Measurements from ENCODE around the gene TANC1.

TANC1 gene

GRCh38 chr2:159148901-159149300 lies 180.5 kb downstream of the TANC1 start:
- no peak overlapping the region for H3K23ac ChIP-seq (ENCODE audit: low read length)
- H3K79me1 ChIP-seq (ENCODE audit: low read length): peaks cover 2% of the 10 kb centered on the region
- H2BK120ac ChIP-seq (ENCODE audit: insufficient read depth, low read length, poor library complexity): no peak overlapping the region
- H3K18ac ChIP-seq (ENCODE audit: low read length): no peak overlapping the region
- no peak overlapping the region for H2AK5ac ChIP-seq (ENCODE audit: low read length)
- no peak overlapping the region for H4K91ac ChIP-seq (ENCODE audit: low read depth, low read length)
- H2AFZ ChIP-seq (ENCODE audit: insufficient read depth, low read length, poor library complexity): no peak overlapping the region
- no peak overlapping the region for H3K4me2 ChIP-seq (ENCODE audit: low read length)
- no peak overlapping the region for H3K14ac ChIP-seq (ENCODE audit: low read length)
- no peaks in the 10 kb centered on the region for H3K9me3 ChIP-seq (ENCODE audit: insufficient read depth, low read depth, low read length)
- H3K9ac ChIP-seq (ENCODE audit: low read length): no peak overlapping the region
- H3K27ac ChIP-seq (ENCODE audit: low read depth, low read length): no peak overlapping the region
- peaks cover 1% of the 10 kb centered on the region for H3K79me2 ChIP-seq (ENCODE audit: control insufficient read depth, insufficient read depth, low read length, poor library complexity)
- no peak for DNase-seq
- H2BK5ac ChIP-seq (ENCODE audit: low read depth, low read length, poor library complexity): no peak overlapping the region
- H3K36me3 ChIP-seq (ENCODE audit: control insufficient read depth in 1 of 2, insufficient read depth in 2 of 2, low read length in 2 of 2): peaks cover 6 to 12% of the 10 kb centered on the region in 2 experiments
- H3K4me1 ChIP-seq (ENCODE audit: control insufficient read depth in 1 of 2, insufficient read depth in 2 of 2, low read length in 2 of 2): peaks cover 14 to 25% of the 10 kb centered on the region in 2 experiments
- no peak overlapping the region for H3K4me3 ChIP-seq (ENCODE audit: low read depth, low read length)
- no CpG with 5 or more reads among the region's 8 CpGs for WGBS (ENCODE audit: extremely low coverage, insufficient coverage, insufficient read length)
- H3K4ac ChIP-seq (ENCODE audit: low read depth, low read length): no peak overlapping the region
- no peak overlapping the region for H4K12ac ChIP-seq (ENCODE audit: low read depth, low read length)
- no peaks in the 10 kb centered on the region for H3K27me3 ChIP-seq (ENCODE audit: insufficient read depth, low read length)
- H4K8ac ChIP-seq (ENCODE audit: low read depth, low read length): no peak overlapping the region
- no peak overlapping the region for H2BK12ac ChIP-seq (ENCODE audit: low read length)

- Histone ChIP-seq H3K27ac (ENCODE audit: low read depth, low read length) (no peak overlapping the region), H3K23ac (ENCODE audit: low read length) (no peak overlapping the region), H3K36me3 (ENCODE audit: control insufficient read depth in 1 of 2, insufficient read depth in 2 of 2, low read length in 2 of 2) (peaks cover 6 to 12% of the 10 kb centered on the region in 2 experiments), H3K4me2 (ENCODE audit: low read length) (no peak overlapping the region), H2BK5ac (ENCODE audit: low read depth, low read length, poor library complexity) (no peak overlapping the region), H2AFZ (ENCODE audit: insufficient read depth, low read length, poor library complexity) (no peak overlapping the region), H4K8ac (ENCODE audit: low read depth, low read length) (no peak overlapping the region), H3K4me3 (ENCODE audit: low read depth, low read length) (no peak overlapping the region), H3K27me3 (ENCODE audit: insufficient read depth, low read length) (no peaks in the 10 kb centered on the region), H3K9me3 (ENCODE audit: insufficient read depth, low read depth, low read length) (no peaks in the 10 kb centered on the region), H4K91ac (ENCODE audit: low read depth, low read length) (no peak overlapping the region), H3K18ac (ENCODE audit: low read length) (no peak overlapping the region), H3K9ac (ENCODE audit: low read length) (no peak overlapping the region), H3K79me1 (ENCODE audit: low read length) (peaks cover 2% of the 10 kb centered on the region), H2BK120ac (ENCODE audit: insufficient read depth, low read length, poor library complexity) (no peak overlapping the region), H3K4me1 (ENCODE audit: control insufficient read depth in 1 of 2, insufficient read depth in 2 of 2, low read length in 2 of 2) (peaks cover 16 to 28% of the 10 kb centered on the region in 2 experiments), H2AK5ac (ENCODE audit: low read length) (no peak overlapping the region), H4K12ac (ENCODE audit: low read depth, low read length) (no peak overlapping the region), H3K4ac (ENCODE audit: low read depth, low read length) (no peak overlapping the region), H3K14ac (ENCODE audit: low read length) (no peak overlapping the region), H2BK12ac (ENCODE audit: low read length) (no peak overlapping the region), H3K79me2 (ENCODE audit: control insufficient read depth, insufficient read depth, low read length, poor library complexity) (peaks cover 1% of the 10 kb centered on the region)
- no CpG with 5 or more reads among the region's 2 CpGs for WGBS (ENCODE audit: extremely low coverage, insufficient coverage, insufficient read length)
- DNase-seq: no peak
Measured at GRCh38 chr2:159149747-159150146, 181.3 kb downstream of the TANC1 start.

GRCh38 chr2:159150280-159150746 lies 181.9 kb downstream of the TANC1 start:
- Histone ChIP-seq H3K9ac (ENCODE audit: low read length) (no peak overlapping the region), H2BK12ac (ENCODE audit: low read length) (no peak overlapping the region), H3K4me2 (ENCODE audit: low read length) (no peak overlapping the region), H3K4me1 (ENCODE audit: control insufficient read depth in 1 of 2, insufficient read depth in 2 of 2, low read length in 2 of 2) (peaks cover 16 to 29% of the 10 kb centered on the region in 2 experiments), H3K18ac (ENCODE audit: low read length) (no peak overlapping the region), H3K36me3 (ENCODE audit: control insufficient read depth in 1 of 2, insufficient read depth in 2 of 2, low read length in 2 of 2) (peaks cover 6 to 12% of the 10 kb centered on the region in 2 experiments), H3K79me2 (ENCODE audit: control insufficient read depth, insufficient read depth, low read length, poor library complexity) (peaks cover 1% of the 10 kb centered on the region), H4K12ac (ENCODE audit: low read depth, low read length) (no peak overlapping the region), H3K27me3 (ENCODE audit: insufficient read depth, low read length) (no peaks in the 10 kb centered on the region), H4K8ac (ENCODE audit: low read depth, low read length) (no peak overlapping the region), H2AFZ (ENCODE audit: insufficient read depth, low read length, poor library complexity) (no peak overlapping the region), H3K27ac (ENCODE audit: low read depth, low read length) (no peak overlapping the region), H3K4ac (ENCODE audit: low read depth, low read length) (no peak overlapping the region), H2BK5ac (ENCODE audit: low read depth, low read length, poor library complexity) (no peak overlapping the region), H2AK5ac (ENCODE audit: low read length) (no peak overlapping the region), H3K9me3 (ENCODE audit: insufficient read depth, low read depth, low read length) (no peaks in the 10 kb centered on the region), H3K79me1 (ENCODE audit: low read length) (peaks cover 2% of the 10 kb centered on the region), H3K4me3 (ENCODE audit: low read depth, low read length) (no peak overlapping the region), H4K91ac (ENCODE audit: low read depth, low read length) (no peak overlapping the region), H3K23ac (ENCODE audit: low read length) (no peak overlapping the region), H3K14ac (ENCODE audit: low read length) (no peak overlapping the region), H2BK120ac (ENCODE audit: insufficient read depth, low read length, poor library complexity) (no peak overlapping the region)
- no CpG with 5 or more reads among the region's 8 CpGs for WGBS (ENCODE audit: extremely low coverage, insufficient coverage, insufficient read length)
- DNase-seq: no peak

- Histone ChIP-seq H3K18ac (ENCODE audit: low read length) (no peak overlapping the region), H4K91ac (ENCODE audit: low read depth, low read length) (no peak overlapping the region), H3K14ac (ENCODE audit: low read length) (no peak overlapping the region), H3K27me3 (ENCODE audit: insufficient read depth, low read length) (no peaks in the 10 kb centered on the region), H2BK120ac (ENCODE audit: insufficient read depth, low read length, poor library complexity) (no peak overlapping the region), H2AK5ac (ENCODE audit: low read length) (no peak overlapping the region), H2BK5ac (ENCODE audit: low read depth, low read length, poor library complexity) (no peak overlapping the region), H3K9me3 (ENCODE audit: insufficient read depth, low read depth, low read length) (no peaks in the 10 kb centered on the region), H3K23ac (ENCODE audit: low read length) (no peak overlapping the region), H3K9ac (ENCODE audit: low read length) (no peak overlapping the region), H3K4me3 (ENCODE audit: low read depth, low read length) (no peak overlapping the region), H3K4me1 (ENCODE audit: control insufficient read depth in 1 of 2, insufficient read depth in 2 of 2, low read length in 2 of 2) (peaks cover 18 to 34% of the 10 kb centered on the region in 2 experiments), H3K79me2 (ENCODE audit: control insufficient read depth, insufficient read depth, low read length, poor library complexity) (peaks cover 1% of the 10 kb centered on the region), H3K79me1 (ENCODE audit: low read length) (peaks cover 2% of the 10 kb centered on the region), H3K27ac (ENCODE audit: low read depth, low read length) (no peak overlapping the region), H3K4ac (ENCODE audit: low read depth, low read length) (no peak overlapping the region), H3K36me3 (ENCODE audit: control insufficient read depth in 1 of 2, insufficient read depth in 2 of 2, low read length in 2 of 2) (peaks cover 6 to 12% of the 10 kb centered on the region in 2 experiments), H2AFZ (ENCODE audit: insufficient read depth, low read length, poor library complexity) (no peak overlapping the region), H4K12ac (ENCODE audit: low read depth, low read length) (no peak overlapping the region), H2BK12ac (ENCODE audit: low read length) (no peak overlapping the region), H4K8ac (ENCODE audit: low read depth, low read length) (no peak overlapping the region), H3K4me2 (ENCODE audit: low read length) (no peak overlapping the region)
- WGBS (ENCODE audit: extremely low coverage, insufficient coverage, insufficient read length): no CpG with 5 or more reads among the region's 5 CpGs
- peak in 1 of 2 donors; percentile 44 for DNase-seq
Measured at GRCh38 chr2:159151198-159152127, 183.0 kb downstream of the TANC1 start.

Measured in trophoblast cell (in vitro differentiated cells and primary cell).